Measurements from ENCODE around the gene FANCG.

DNA sequence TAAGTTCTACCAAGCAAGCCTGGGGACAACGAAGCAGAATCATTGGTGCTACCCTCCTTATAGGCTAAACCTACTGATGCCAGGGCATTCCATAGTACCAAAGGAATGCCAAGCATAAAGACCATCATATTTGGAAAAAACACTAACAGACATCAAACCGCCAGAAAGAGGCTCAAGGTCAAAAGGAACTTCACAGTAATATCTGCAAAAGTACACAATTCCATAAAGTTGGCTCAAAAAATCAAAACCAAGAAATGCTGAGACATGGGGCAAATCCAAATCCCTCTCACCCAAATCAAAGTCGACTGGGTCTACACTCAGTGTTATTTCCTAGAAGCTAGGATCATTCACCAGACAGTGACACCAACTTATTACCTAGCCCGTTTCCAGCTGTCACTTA is 10.7 kb downstream of the FANCG start:
- no peak for TF ChIP-seq POLR2A (IDR thresholded peaks at IDR 0.05)
- TF ChIP-seq CTCF (IDR thresholded peaks at IDR 0.05) = no peak

Data from esophagus squamous epithelium (tissue), 4 donors.